ENCODE results near the gene ATF3.

The ATF3 gene

DNA sequence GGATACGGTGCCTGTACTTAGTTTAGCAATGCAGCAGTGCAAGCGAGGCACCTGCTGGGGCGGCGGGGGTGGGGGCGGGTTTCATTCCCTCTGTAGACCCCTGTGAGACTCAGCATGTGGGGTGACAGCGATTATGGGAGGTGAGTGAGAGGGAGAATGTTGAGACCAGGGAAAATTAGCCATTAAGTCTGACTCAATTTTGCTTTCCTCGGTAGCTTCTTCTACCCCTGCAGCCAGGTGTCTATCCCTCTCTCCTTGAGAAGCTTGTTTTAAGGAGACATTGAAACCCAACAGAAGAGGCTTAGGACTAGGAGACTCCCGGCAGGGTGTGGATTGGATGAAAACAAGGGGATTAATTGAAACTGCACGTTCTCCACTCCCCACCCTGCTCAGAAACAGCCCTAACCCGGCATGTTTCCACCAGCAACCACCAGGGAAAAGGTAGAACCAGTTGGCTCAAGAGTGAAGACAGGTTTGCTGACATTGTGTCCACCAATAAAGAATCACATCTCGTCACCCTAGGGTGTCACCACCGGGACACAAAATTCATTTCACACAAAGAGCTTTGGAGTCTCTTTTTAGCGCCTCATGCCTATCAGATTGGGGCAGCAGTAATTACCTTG is 20.6 kb upstream of the ATF3 start:
- no peak for TF ChIP-seq EZH2phosphoT487 (IDR thresholded peaks at IDR 0.05; ENCODE audit: borderline replicate concordance)
- TF ChIP-seq, protein P1, sequence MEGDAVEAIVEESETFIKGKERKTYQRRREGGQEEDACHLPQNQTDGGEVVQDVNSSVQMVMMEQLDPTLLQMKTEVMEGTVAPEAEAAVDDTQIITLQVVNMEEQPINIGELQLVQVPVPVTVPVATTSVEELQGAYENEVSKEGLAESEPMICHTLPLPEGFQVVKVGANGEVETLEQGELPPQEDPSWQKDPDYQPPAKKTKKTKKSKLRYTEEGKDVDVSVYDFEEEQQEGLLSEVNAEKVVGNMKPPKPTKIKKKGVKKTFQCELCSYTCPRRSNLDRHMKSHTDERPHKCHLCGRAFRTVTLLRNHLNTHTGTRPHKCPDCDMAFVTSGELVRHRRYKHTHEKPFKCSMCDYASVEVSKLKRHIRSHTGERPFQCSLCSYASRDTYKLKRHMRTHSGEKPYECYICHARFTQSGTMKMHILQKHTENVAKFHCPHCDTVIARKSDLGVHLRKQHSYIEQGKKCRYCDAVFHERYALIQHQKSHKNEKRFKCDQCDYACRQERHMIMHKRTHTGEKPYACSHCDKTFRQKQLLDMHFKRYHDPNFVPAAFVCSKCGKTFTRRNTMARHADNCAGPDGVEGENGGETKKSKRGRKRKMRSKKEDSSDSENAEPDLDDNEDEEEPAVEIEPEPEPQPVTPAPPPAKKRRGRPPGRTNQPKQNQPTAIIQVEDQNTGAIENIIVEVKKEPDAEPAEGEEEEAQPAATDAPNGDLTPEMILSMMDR (conservative IDR thresholded peaks at IDR 0.05; ENCODE audit: low read length): no peak

GRCh38 chr1:212589446-212589845 is 19.1 kb upstream of the ATF3 start:
- Histone ChIP-seq H3K9me3 (ENCODE audit: insufficient read depth, low read depth, low read length) (no peaks in the 10 kb centered on the region), H3K4me2 (ENCODE audit: low read depth, low read length, poor library complexity, severe bottlenecking) (no peak overlapping the region), H3K27me3 (ENCODE audit: insufficient read depth, low read length, poor library complexity, severe bottlenecking) (no peaks in the 10 kb centered on the region), H2AFZ (ENCODE audit: low read length) (no peak overlapping the region), H3K4me1 (ENCODE audit: insufficient read depth, low read length, poor library complexity, severe bottlenecking) (no peaks in the 10 kb centered on the region), H3K9ac (ENCODE audit: low read depth, low read length, poor library complexity, severe bottlenecking) (no peak overlapping the region), H3F3A (ENCODE audit: low read depth) (no peaks in the 10 kb centered on the region), H3K36me3 (ENCODE audit: insufficient read depth, low read length) (no peaks in the 10 kb centered on the region), H3K4me3 (ENCODE audit: low read length, poor library complexity, severe bottlenecking) (no peak overlapping the region), H3K9me2 (replicated peaks; ENCODE audit: low read depth, low read length) (no peaks in the 10 kb centered on the region), H3K79me2 (ENCODE audit: insufficient read depth, low read length) (no peaks in the 10 kb centered on the region), H4K20me1 (ENCODE audit: insufficient read depth, low read length, poor library complexity, severe bottlenecking) (no peaks in the 10 kb centered on the region)
- no peak for TF ChIP-seq EZH2phosphoT487 (IDR thresholded peaks at IDR 0.05; ENCODE audit: borderline replicate concordance)

More for the DNA sequence above, 20.6 kb upstream of the ATF3 start:
- Histone ChIP-seq H3K9ac (ENCODE audit: low read depth, low read length, poor library complexity, severe bottlenecking) (no peak overlapping the region), H3K36me3 (ENCODE audit: insufficient read depth, low read length) (no peaks in the 10 kb centered on the region), H4K20me1 (ENCODE audit: insufficient read depth, low read length, poor library complexity, severe bottlenecking) (no peaks in the 10 kb centered on the region), H3K4me3 (ENCODE audit: low read length, poor library complexity, severe bottlenecking) (no peak overlapping the region), H3K27me3 (ENCODE audit: insufficient read depth, low read length, poor library complexity, severe bottlenecking) (no peaks in the 10 kb centered on the region), H3K4me1 (ENCODE audit: insufficient read depth, low read length, poor library complexity, severe bottlenecking) (no peaks in the 10 kb centered on the region), H3K9me2 (replicated peaks; ENCODE audit: low read depth, low read length) (no peaks in the 10 kb centered on the region), H3K4me2 (ENCODE audit: low read depth, low read length, poor library complexity, severe bottlenecking) (no peak overlapping the region), H3K79me2 (ENCODE audit: insufficient read depth, low read length) (no peaks in the 10 kb centered on the region), H2AFZ (ENCODE audit: low read length) (no peak overlapping the region), H3F3A (ENCODE audit: low read depth) (no peaks in the 10 kb centered on the region), H3K9me3 (ENCODE audit: insufficient read depth, low read depth, low read length) (no peaks in the 10 kb centered on the region)

GRCh38 chr1:212591922-212592321 is 16.6 kb upstream of the ATF3 start:
- H3K27me3 ChIP-seq (ENCODE audit: insufficient read depth, low read length, poor library complexity, severe bottlenecking): no peaks in the 10 kb centered on the region

More at GRCh38 chr1:212591922-212592321, 16.6 kb upstream of the ATF3 start:
- H3F3A ChIP-seq (ENCODE audit: low read depth): no peaks in the 10 kb centered on the region
- H3K9ac ChIP-seq (ENCODE audit: low read depth, low read length, poor library complexity, severe bottlenecking): no peak overlapping the region
- no peaks in the 10 kb centered on the region for H3K79me2 ChIP-seq (ENCODE audit: insufficient read depth, low read length)
- H3K4me1 ChIP-seq (ENCODE audit: insufficient read depth, low read length, poor library complexity, severe bottlenecking): peaks cover 13% of the 10 kb centered on the region
- no peaks in the 10 kb centered on the region for H3K36me3 ChIP-seq (ENCODE audit: insufficient read depth, low read length)
- no peak overlapping the region for H3K4me3 ChIP-seq (ENCODE audit: low read length, poor library complexity, severe bottlenecking)
- H3K9me3 ChIP-seq (ENCODE audit: insufficient read depth, low read depth, low read length): no peaks in the 10 kb centered on the region
- H3K4me2 ChIP-seq (ENCODE audit: low read depth, low read length, poor library complexity, severe bottlenecking): no peak overlapping the region
- no peaks in the 10 kb centered on the region for H3K9me2 ChIP-seq (replicated peaks; ENCODE audit: low read depth, low read length)
- H4K20me1 ChIP-seq (ENCODE audit: insufficient read depth, low read length, poor library complexity, severe bottlenecking): no peaks in the 10 kb centered on the region
- TF ChIP-seq EZH2phosphoT487 (IDR thresholded peaks at IDR 0.05; ENCODE audit: borderline replicate concordance): no peak
- TF ChIP-seq, protein P1 (conservative IDR thresholded peaks at IDR 0.05; ENCODE audit: low read length): no peak
- no peak overlapping the region for H2AFZ ChIP-seq (ENCODE audit: low read length)

All from Loucy (cell line).